Dermis blood vessel endothelial cell (primary cell): ENCODE results near the gene IGFLR1. TPM values are rescaled to one million over a fixed set of nuclear protein-coding genes. Genes with fewer than 3 reads are reported as not detected.

Experiments used
- DNase-seq: peaks from one replicate; pipeline ENCODE4 v3.0.0; 2010
- total RNA-seq: library from RNA; depleted of rRNA; stranded (reverse); fragments of >200 nt; gene quantifications from 2 replicates; pipeline ENCODE4 v1.2.3, GENCODE V29; 2014

The IGFLR1 gene
- total RNA-seq = 1.9 and 2.2 TPM in 2 replicates

- no peak for DNase-seq
Observed at GRCh38 chr19:35742121-35742724, at the start of gene IGFLR1. IGFLR1 (minus strand) TSS chr19:35742452; CDS start chr19:35741180, 1,272 bp downstream.

- DNase-seq = no peak
Observed at GRCh38 chr19:35791814-35792279, 49.6 kb upstream of the IGFLR1 start.

DNA sequence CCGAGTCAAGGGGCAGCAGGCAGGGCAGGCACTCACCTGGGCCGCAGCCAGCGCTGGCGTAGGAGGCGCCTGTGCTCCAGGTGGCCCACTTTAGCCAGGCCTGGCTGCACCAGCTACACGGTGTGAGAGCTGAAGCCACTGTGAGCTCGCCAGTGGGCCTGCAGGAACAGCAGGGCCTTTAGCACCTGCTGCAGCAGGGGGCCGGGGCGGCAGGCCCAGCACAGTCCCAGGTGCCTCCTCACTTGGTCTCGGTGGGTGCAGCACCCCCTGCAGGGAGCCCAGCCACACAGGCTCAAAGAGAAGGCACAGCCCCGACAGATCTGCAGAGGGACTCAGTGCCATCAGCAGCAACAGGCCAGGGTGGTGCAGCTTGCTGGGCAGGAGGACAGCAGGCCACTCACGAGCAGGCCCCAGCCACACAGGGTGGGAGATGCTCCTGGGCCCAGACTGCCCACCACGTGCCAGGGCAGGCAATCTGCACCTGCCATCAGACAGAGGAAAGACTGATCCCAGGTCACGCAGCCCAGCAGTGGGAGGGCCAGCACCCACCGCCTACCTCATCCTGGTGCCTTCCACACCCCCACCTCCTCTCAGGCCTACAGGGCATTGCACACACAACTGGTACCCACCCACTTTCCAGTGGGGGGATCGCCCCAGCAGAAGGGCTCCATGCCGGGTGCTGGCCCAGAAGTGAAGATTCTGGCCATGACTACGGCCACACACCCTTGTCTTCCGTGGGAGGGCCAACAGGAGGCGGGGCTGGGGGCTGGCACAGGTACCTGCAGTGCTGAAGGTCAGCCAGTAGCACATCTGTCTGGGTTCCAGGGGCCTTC lies 48.9 kb upstream of the IGFLR1 start:
- peak; percentile 7 for DNase-seq

- no peak for DNase-seq
Observed at GRCh38 chr19:35789978-35790944, 48.0 kb upstream of the IGFLR1 start.

DNA sequence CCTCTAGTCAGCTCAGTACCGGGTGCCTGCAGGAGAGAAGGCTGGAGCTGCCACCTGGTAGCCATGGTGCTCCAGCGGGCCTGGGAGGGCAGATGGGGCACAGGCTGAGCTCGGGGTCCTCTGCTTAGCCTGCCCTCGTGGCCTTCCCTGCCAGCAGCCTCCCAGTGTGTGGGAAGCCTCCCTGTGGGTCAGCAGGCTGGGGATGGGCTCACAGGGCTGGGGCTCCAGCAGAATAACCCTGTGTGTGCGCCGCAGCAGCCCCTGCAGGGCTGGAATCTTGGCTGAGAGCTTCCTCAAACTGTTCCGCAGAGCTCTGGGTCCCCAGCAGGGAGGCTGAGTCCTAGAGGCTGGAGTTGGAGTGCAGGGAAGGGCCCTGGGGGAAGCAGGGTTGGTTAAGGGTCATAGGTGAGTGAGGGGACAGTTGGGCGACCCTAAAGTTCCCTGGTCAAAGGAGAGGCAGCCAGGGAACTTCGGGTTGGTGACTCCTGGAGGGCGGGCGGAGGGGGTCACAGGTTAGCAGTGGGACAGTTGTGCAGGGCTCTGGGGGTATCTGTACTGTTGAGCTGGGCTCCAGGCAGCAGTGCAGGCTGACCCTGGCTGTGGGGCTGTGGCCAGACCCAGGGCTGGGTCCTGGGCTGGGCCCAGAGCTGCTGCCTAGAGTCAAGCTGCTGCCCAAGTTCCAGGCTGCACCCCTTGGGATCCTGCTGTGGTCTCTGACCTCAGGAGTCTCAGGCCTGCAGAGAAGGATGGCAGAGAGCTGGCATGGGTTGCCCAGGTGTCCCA lies 47.1 kb upstream of the IGFLR1 start:
- no peak for DNase-seq

DNA sequence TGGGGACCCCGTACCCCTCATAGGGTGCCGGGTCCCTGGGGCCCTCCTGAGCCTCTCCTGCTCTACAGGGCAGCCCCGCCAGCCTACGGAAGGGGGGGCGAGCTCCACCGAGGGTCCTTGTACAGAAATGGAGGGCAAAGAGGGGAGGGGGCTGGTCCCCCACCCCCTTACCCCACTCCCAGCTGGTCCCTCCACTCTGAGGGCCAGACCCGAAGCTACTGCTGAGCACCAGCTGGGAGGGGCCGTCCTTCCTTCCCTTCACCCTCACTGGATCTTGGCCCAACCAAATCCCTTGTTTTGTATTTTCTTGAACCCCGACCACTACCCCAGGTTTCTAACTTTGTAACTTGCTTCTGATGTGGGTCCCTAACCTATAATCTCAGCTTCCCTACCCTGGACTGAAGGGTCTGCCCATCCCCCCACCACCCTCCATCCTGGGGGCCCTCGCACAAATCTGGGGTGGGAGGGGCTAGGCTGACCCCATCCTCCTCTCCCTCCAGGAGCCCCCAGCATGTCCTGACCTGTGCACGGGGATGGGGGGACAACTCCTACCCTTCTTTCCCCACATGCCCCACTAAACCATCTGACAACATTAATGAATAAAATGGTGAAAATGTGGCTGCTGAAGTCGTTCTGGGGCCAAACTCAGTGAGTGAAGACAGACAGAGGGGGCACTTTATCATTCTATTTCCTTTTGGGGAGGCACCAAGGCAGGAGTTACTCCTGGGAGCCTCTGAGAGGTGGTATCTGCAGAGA lies 46.1 kb upstream of the IGFLR1 start:
- DNase-seq = no peak

DNA sequence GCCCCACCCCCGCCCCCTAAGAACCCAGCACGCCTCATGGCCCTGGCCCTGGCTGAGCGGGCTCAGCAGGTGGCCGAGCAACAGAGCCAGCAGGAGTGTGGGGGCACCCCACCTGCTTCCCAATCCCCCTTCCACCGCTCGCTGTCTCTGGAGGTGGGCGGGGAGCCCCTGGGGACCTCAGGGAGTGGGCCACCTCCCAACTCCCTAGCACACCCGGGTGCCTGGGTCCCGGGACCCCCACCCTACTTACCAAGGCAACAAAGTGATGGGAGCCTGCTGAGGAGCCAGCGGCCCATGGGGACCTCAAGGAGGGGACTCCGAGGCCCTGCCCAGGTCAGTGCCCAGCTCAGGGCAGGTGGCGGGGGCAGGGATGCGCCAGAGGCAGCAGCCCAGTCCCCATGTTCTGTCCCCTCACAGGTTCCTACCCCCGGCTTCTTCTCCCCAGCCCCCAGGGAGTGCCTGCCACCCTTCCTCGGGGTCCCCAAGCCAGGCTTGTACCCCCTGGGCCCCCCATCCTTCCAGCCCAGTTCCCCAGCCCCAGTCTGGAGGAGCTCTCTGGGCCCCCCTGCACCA lies 45.1 kb upstream of the IGFLR1 start:
- no peak for DNase-seq

- no peak for DNase-seq
Observed at GRCh38 chr19:35786299-35787160, 44.3 kb upstream of the IGFLR1 start.

GRCh38 chr19:35785339-35785627 lies 43.0 kb upstream of the IGFLR1 start:
- no peak for DNase-seq

DNA sequence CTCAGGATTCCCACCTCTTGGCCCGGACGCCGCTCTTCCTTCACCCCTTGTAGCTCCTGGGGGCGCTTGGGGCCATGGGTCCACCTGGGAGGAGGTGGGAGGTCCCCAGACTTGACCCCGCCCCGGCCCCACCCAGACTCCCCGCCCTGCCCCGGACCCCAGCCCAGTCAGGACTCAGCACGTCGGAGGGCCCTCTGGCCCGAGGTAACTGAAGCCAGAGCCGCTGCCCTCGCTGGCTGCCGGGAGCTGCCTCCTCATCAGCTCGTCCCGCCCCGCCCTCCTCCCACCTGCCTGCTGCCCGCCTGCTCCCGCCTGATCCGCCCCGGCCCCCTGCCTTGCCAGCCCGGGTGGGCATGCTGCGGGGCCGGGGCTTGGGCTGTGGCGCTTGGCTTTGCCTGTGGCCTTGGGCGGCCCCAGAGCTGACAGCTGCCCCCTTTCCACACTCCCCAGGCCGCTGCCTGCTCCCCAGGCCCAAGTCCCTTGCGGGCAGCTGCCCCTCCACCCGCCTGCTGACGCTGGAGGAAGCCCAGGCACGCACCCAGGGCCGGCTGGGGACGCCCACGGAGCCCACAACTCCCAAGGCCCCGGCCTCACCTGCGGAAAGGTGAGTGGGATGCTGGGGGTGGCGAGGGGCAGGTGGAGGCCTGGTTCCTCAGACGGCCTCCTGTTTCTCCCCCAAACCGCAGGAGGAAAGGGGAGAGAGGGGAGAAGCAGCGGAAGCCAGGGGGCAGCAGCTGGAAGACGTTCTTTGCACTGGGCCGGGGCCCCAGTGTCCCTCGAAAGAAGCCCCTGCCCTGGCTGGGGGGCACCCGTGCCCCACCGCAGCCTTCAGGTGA lies 42.5 kb upstream of the IGFLR1 start:
- DNase-seq = no peak

DNA sequence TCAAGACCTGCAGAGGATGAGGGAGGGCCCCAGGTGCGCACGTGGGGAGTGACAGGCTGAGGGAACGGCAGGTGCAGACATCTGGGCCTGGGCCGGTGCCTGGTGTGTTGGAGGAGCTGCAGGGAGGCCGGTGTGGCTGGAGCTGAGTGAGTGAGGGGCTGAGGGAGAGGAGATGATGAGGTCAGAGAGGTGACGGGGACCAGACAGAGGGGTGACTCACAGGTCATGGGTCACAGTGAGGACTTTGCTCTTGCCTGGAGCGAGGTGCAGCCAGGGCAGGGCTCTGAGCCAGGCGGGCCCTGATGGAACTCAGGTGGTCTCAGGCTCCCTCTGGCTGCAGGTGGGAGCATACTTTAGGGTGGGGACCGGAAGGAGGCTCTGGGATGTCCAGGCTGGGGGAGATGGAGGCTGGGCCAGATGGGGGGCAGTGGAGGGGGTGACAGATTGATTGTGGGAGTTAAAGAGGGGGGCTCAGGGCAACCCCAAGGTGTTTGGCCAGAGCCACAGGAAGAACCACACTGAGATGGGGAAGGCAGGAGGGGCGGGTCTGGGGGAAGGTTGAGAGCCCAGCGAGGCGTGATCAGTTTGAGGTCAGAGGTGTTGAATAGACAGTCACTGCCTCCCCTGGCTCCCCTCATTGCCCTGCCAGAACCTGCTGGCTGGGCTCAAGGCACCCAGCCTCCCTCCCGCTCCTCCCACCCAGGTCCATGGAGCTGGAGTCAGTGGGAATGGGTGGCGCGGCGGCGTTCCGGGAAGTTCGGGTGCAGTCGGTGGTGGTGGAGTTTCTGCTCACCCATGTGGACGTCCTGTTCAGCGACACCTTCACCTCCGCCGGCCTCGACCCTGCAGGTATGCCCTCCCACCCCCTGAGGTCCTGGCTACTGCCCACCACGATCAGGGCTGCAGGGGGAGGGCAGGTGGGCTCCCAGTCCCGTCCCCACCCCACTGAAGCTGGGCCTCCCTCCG lies 41.5 kb upstream of the IGFLR1 start:
- DNase-seq = no peak

GRCh38 chr19:35782589-35782988 lies 40.3 kb upstream of the IGFLR1 start:
- DNase-seq = no peak

DNA sequence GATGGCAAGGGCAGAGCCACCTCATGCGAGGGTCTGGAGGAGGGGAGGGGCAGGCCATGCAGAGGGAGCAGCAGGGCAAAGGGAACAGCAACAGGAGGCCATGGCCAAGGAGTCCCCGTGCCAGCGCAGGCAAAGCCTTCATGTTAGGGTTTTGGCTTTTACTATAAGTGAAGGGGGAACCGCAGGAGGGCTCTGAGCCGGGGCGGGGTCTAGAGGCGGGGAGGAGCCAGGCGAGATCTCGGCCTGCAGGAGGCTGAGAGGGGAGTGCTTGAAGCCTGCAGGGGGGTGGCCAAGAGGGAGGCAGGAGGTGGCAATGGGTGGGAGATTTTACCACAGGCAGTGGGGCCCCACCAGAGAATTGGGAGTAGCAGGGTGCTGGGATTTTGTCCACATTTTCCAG lies 39.4 kb upstream of the IGFLR1 start:
- DNase-seq = no peak

DNA sequence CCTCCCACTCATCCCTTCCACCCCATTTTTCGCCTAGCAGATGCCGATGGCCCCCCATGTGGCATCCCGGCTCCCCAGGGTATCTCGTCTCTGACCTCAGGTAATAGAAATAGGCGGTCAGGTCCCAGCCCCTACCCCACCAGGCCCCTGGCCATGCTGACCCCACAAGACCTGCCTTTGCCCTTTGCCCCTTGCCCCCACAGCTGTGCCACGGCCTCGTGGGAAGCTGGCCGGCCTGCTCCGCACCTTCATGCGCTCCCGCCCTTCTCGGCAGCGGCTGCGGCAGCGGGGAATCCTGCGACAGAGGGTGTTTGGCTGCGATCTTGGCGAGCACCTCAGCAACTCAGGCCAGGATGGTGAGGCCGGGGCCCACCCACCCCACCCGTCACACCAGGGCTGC lies 38.5 kb upstream of the IGFLR1 start:
- no peak for DNase-seq

DNA sequence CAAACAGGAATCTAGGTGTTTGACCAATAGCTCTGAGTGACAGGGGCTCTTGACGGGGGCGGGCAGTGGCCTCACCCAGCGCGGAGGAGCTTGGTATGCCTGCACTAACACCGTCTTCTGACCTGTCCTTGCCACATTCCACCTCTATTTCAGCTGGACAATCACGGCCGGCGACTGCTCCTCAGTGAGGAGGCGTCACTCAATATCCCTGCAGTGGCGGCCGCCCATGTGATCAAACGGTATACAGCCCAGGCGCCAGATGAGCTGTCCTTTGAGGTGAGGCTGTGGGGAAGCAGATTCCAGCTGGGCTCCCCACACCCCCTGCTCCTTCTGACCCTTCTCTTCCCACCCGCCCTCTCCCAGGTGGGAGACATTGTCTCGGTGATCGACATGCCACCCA lies 37.8 kb upstream of the IGFLR1 start:
- DNase-seq = no peak

GRCh38 chr19:35779033-35779432 lies 36.8 kb upstream of the IGFLR1 start:
- no peak for DNase-seq

GRCh38 chr19:35777961-35778360 lies 35.7 kb upstream of the IGFLR1 start:
- DNase-seq = no peak
